Choroid plexus epithelial cell (primary cell): ENCODE data around the gene HADHB.

Experiments used
- DNase-seq: peaks from one replicate; pipeline ENCODE4 v3.0.0-alpha.2; 2010; ENCODE audit warnings: low read depth
- H3K4me3 ChIP-seq: 2 replicates; pipeline ENCODE4 v1.5.1; 2011; ENCODE audit warnings: low read depth, mild to moderate bottlenecking, control low read depth, low read length, moderate library complexity
- TF ChIP-seq, protein P1 (sequence below): conservative IDR thresholded peaks from 2 replicates; pipeline ENCODE4 v1.5.1; 2011; ENCODE audit warnings: low read depth, mild to moderate bottlenecking, control low read depth, inconsistent platforms, low read length, moderate library complexity

HADHB gene

DNA sequence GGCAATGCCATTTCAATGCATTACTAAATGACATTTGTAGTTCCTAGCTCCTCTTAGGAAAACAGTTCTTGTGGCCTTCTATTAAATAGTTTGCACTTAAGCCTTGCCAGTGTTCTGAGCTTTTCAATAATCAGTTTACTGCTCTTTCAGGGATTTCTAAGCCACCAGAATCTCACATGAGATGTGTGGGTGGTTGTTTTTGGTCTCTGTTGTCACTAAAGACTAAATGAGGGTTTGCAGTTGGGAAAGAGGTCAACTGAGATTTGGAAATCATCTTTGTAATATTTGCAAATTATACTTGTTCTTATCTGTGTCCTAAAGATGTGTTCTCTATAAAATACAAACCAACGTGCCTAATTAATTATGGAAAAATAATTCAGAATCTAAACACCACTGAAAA is 45.3 kb downstream of the HADHB start:
- H3K4me3 ChIP-seq = no peak overlapping the region
- TF ChIP-seq, protein P1, sequence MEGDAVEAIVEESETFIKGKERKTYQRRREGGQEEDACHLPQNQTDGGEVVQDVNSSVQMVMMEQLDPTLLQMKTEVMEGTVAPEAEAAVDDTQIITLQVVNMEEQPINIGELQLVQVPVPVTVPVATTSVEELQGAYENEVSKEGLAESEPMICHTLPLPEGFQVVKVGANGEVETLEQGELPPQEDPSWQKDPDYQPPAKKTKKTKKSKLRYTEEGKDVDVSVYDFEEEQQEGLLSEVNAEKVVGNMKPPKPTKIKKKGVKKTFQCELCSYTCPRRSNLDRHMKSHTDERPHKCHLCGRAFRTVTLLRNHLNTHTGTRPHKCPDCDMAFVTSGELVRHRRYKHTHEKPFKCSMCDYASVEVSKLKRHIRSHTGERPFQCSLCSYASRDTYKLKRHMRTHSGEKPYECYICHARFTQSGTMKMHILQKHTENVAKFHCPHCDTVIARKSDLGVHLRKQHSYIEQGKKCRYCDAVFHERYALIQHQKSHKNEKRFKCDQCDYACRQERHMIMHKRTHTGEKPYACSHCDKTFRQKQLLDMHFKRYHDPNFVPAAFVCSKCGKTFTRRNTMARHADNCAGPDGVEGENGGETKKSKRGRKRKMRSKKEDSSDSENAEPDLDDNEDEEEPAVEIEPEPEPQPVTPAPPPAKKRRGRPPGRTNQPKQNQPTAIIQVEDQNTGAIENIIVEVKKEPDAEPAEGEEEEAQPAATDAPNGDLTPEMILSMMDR = no peak
- DNase-seq = no peak

GRCh38 chr2:26292646-26293045 is 47.9 kb downstream of the HADHB start:
- peak; percentile 59 for DNase-seq
- TF ChIP-seq, protein P1 = no peak
- H3K4me3 ChIP-seq = no peak overlapping the region

DNA sequence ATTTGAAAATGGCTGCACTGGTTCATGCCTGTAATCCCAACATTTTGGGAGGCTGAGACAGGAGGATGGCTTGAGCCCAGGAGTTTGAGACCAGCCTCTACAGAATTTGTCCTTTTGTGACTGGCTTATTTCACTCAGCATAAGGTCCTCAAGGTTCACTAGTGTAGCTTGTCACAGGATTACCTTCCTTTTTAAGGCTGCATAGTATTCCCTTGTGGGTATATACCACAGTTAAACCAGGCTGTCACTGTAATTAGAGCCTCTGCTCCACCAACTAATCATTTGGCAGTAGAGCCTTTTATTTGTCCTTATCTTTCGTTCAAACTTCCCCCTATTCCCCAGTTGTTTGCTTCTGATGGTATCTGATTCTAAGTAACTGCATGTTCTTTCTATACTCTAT is 50.8 kb downstream of the HADHB start:
- TF ChIP-seq, protein P1 = no peak
- no peak overlapping the region for H3K4me3 ChIP-seq
- no peak for DNase-seq

GRCh38 chr2:26297061-26297460 is 52.3 kb downstream of the HADHB start:
- no peak for DNase-seq
- TF ChIP-seq, protein P1 = no peak
- no peak overlapping the region for H3K4me3 ChIP-seq

GRCh38 chr2:26298286-26298637 is 53.5 kb downstream of the HADHB start:
- peak overlapping the region; percentile 57 for H3K4me3 ChIP-seq
- DNase-seq = no peak
- TF ChIP-seq, protein P1 = no peak

GRCh38 chr2:26298638-26299393 is 54.1 kb downstream of the HADHB start:
- DNase-seq = peak; percentile 55
- H3K4me3 ChIP-seq = peak overlapping the region; percentile 57
- TF ChIP-seq, protein P1 = no peak

GRCh38 chr2:26299471-26300101 is 54.8 kb downstream of the HADHB start:
- DNase-seq = peak; percentile 79
- TF ChIP-seq, protein P1 = no peak
- H3K4me3 ChIP-seq = peak overlapping the region; percentile 57
